Measurements from ENCODE around the gene KRTAP10-1. TPM values are rescaled to one million over a fixed set of nuclear protein-coding genes. Genes with fewer than 3 reads are reported as not detected.

Gene KRTAP10-1
- polyA plus RNA-seq, 1 donor (not counting 4 experiments of a cell fraction or from before 2014, with no cell fraction given) = not detected

- Histone ChIP-seq H3K27me3 (ENCODE audit: control insufficient read depth, extremely low read depth, insufficient read depth, low read length) (no peaks in the 10 kb centered on the region), H2AFZ (ENCODE audit: control insufficient read depth, low read length) (no peak overlapping the region), H3K9me3 (ENCODE audit: control insufficient read depth, low read depth, low read length) (peaks cover 11% of the 10 kb centered on the region), H3K4me1 (ENCODE audit: control insufficient read depth, extremely low read depth, insufficient read depth, low read length) (no peaks in the 10 kb centered on the region), H3K27ac (ENCODE audit: control insufficient read depth, insufficient read depth, low read length) (no peak overlapping the region), H3K4me3 (ENCODE audit: control insufficient read depth in 2 of 3, extremely low read depth in 1 of 3, insufficient read depth in 2 of 3, low read depth in 1 of 3, low read length in 3 of 3) (no peak overlapping the region), H3K36me3 (ENCODE audit: control insufficient read depth in 2 of 2, extremely low read depth in 1 of 2, insufficient read depth in 2 of 2, low read length in 2 of 2) (no peaks in the 10 kb centered on the region), H3K4me2 (ENCODE audit: control insufficient read depth, extremely low read depth, insufficient read depth, low read depth, low read length) (no peak overlapping the region), H3K9me1 (ENCODE audit: control insufficient read depth, extremely low read depth, insufficient read depth, low read length) (no peaks in the 10 kb centered on the region), H4K20me1 (ENCODE audit: control insufficient read depth, extremely low read depth, insufficient read depth, low read length) (no peaks in the 10 kb centered on the region), H3K9ac (ENCODE audit: control insufficient read depth, extremely low read depth, insufficient read depth, low read length) (no peak overlapping the region), H3K79me2 (ENCODE audit: control insufficient read depth, insufficient read depth, low read length) (no peaks in the 10 kb centered on the region)
- dilution Hi-C loops (cut with MboI; ENCODE audit: extremely low pct_ligation_motif_present, low sequenced_read_pairs) = no loop called here
- DNase-seq (ENCODE audit: low read depth, low spot score) = no peak
- FAIRE-seq = no peak
- no peak for TF ChIP-seq CTCF (optimal IDR thresholded peaks at IDR 0.05 in 1 of 3, IDR thresholded peaks at IDR 0.05 in 1 of 3, conservative IDR thresholded peaks at IDR 0.05 in 1 of 3; ENCODE audit: extremely low read depth in 1 of 3, insufficient read depth in 2 of 3, low read length in 3 of 3)
- no peak for TF ChIP-seq EZH2 (IDR thresholded peaks at IDR 0.05; ENCODE audit: low read length)
These were observed 39.2 kb upstream of the KRTAP10-1 start for GRCh38 chr21:44579056-44579832.

GRCh38 chr21:44578371-44579055 is 38.5 kb upstream of the KRTAP10-1 start:
- dilution Hi-C loops (cut with MboI; ENCODE audit: extremely low pct_ligation_motif_present, low sequenced_read_pairs) = no loop called here
- no peaks in the 10 kb centered on the region for H4K20me1 ChIP-seq (ENCODE audit: control insufficient read depth, extremely low read depth, insufficient read depth, low read length)

More at GRCh38 chr21:44578371-44579055, 38.5 kb upstream of the KRTAP10-1 start:
- Histone ChIP-seq H3K9me1 (ENCODE audit: control insufficient read depth, extremely low read depth, insufficient read depth, low read length) (no peaks in the 10 kb centered on the region), H3K4me3 (ENCODE audit: control insufficient read depth in 2 of 3, extremely low read depth in 1 of 3, insufficient read depth in 2 of 3, low read depth in 1 of 3, low read length in 3 of 3) (no peak overlapping the region), H3K36me3 (ENCODE audit: control insufficient read depth in 2 of 2, extremely low read depth in 1 of 2, insufficient read depth in 2 of 2, low read length in 2 of 2) (no peaks in the 10 kb centered on the region), H3K27ac (ENCODE audit: control insufficient read depth, insufficient read depth, low read length) (no peak overlapping the region), H2AFZ (ENCODE audit: control insufficient read depth, low read length) (no peak overlapping the region), H3K9me3 (ENCODE audit: control insufficient read depth, low read depth, low read length) (peaks cover 11% of the 10 kb centered on the region), H3K27me3 (ENCODE audit: control insufficient read depth, extremely low read depth, insufficient read depth, low read length) (no peaks in the 10 kb centered on the region), H3K79me2 (ENCODE audit: control insufficient read depth, insufficient read depth, low read length) (no peaks in the 10 kb centered on the region), H3K4me1 (ENCODE audit: control insufficient read depth, extremely low read depth, insufficient read depth, low read length) (no peaks in the 10 kb centered on the region), H3K9ac (ENCODE audit: control insufficient read depth, extremely low read depth, insufficient read depth, low read length) (no peak overlapping the region), H3K4me2 (ENCODE audit: control insufficient read depth, extremely low read depth, insufficient read depth, low read depth, low read length) (no peak overlapping the region)
- no peak for FAIRE-seq
- DNase-seq (ENCODE audit: low read depth, low spot score) = no peak
- TF ChIP-seq EZH2 (IDR thresholded peaks at IDR 0.05; ENCODE audit: low read length) (no peak), CTCF (optimal IDR thresholded peaks at IDR 0.05 in 1 of 3, IDR thresholded peaks at IDR 0.05 in 1 of 3, conservative IDR thresholded peaks at IDR 0.05 in 1 of 3; ENCODE audit: extremely low read depth in 1 of 3, insufficient read depth in 2 of 3, low read length in 3 of 3) (no peak)
